ENCODE measurements around the gene DPYSL4.
"Not testable (repeated sequence)": the region's sequence is repeated elsewhere in the genome, so short reads cannot be mapped to it uniquely, and the experiment has no call there.

Gene DPYSL4

GRCh38 chr10:132149917-132150316, 36.8 kb upstream of the DPYSL4 start:
- no peak for DNase-seq (ENCODE audit: low read depth in 3 of 3)

GRCh38 chr10:132150777-132151176, 36.0 kb upstream of the DPYSL4 start:
- DNase-seq (ENCODE audit: low read depth in 3 of 3) = no peak

- DNase-seq (ENCODE audit: low read depth in 3 of 3) = no peak
Measured at GRCh38 chr10:132151286-132151950, 35.3 kb upstream of the DPYSL4 start.

GRCh38 chr10:132151951-132152505, 34.7 kb upstream of the DPYSL4 start:
- DNase-seq (ENCODE audit: low read depth in 3 of 3) = no peak

- DNase-seq (ENCODE audit: low read depth in 3 of 3) = no peak
Measured at GRCh38 chr10:132152896-132153580, 33.7 kb upstream of the DPYSL4 start.

- no peak for DNase-seq (ENCODE audit: low read depth in 3 of 3)
Measured at GRCh38 chr10:132153616-132154217, 33.0 kb upstream of the DPYSL4 start.

GRCh38 chr10:132154440-132154839, 32.3 kb upstream of the DPYSL4 start:
- no peak for DNase-seq (ENCODE audit: low read depth in 3 of 3)

GRCh38 chr10:132154931-132155330, 31.8 kb upstream of the DPYSL4 start:
- DNase-seq (ENCODE audit: low read depth in 3 of 3) = no peak

- no peak for DNase-seq (ENCODE audit: low read depth in 3 of 3)
Measured at GRCh38 chr10:132155723-132156381, 30.9 kb upstream of the DPYSL4 start.

GRCh38 chr10:132156382-132156781, 30.4 kb upstream of the DPYSL4 start:
- no peak for DNase-seq (ENCODE audit: low read depth in 3 of 3)

GRCh38 chr10:132157101-132157500, 29.6 kb upstream of the DPYSL4 start:
- DNase-seq (ENCODE audit: low read depth in 3 of 3) = no peak

GRCh38 chr10:132158122-132158741, 28.5 kb upstream of the DPYSL4 start:
- no peak for DNase-seq (ENCODE audit: low read depth in 3 of 3)

- no peak for DNase-seq (ENCODE audit: low read depth in 3 of 3)
Measured at GRCh38 chr10:132158823-132159222, 27.9 kb upstream of the DPYSL4 start.

- peak in 1 of 3 experiments; percentile 27 for DNase-seq (ENCODE audit: low read depth in 3 of 3)
Measured at GRCh38 chr10:132159302-132160230, 27.2 kb upstream of the DPYSL4 start.

- DNase-seq (ENCODE audit: low read depth in 3 of 3) = not testable (repeated sequence)
Measured at GRCh38 chr10:132160231-132160630, 26.5 kb upstream of the DPYSL4 start.

- DNase-seq (ENCODE audit: low read depth in 3 of 3) = not testable (repeated sequence)
Measured at GRCh38 chr10:132160834-132161622, 25.7 kb upstream of the DPYSL4 start.

GRCh38 chr10:132162021-132162531, 24.7 kb upstream of the DPYSL4 start:
- no peak for DNase-seq (ENCODE audit: low read depth in 3 of 3)

GRCh38 chr10:132162590-132163277, 24.0 kb upstream of the DPYSL4 start:
- DNase-seq (ENCODE audit: low read depth in 3 of 3) = no peak

- peak in 1 of 3 experiments; percentile 57 for DNase-seq (ENCODE audit: low read depth in 3 of 3)
Measured at GRCh38 chr10:132163278-132163765, 23.4 kb upstream of the DPYSL4 start.

Measured in stimulated activated CD4-positive, alpha-beta T cell treated with anti-CD3 and anti-CD28 coated beads, TNF-alpha, amount 100 ng/mL, for 24 hours (primary cell).